Mesothelial cell of epicardium (in vitro differentiated cells): Measurements from ENCODE around the gene NFATC2. TPM values are rescaled to one million over a fixed set of nuclear protein-coding genes. Genes with fewer than 3 reads are reported as not detected.

ENCODE experiments used
- DNase-seq, 2 experiments: peaks; one replicate each; pipeline ENCODE4 v3.0.0; 2021; ENCODE audit warnings: low spot score in 2 of 2; ENCODE audit not compliant: unreplicated experiment in 2 of 2
- H3K27ac Mint-ChIP-seq: 2 replicates; pipeline ENCODE4 v1.8.0; 2021; ENCODE audit warnings: mixed read lengths
- H3K27me3 Mint-ChIP-seq: 2 replicates; pipeline ENCODE4 v1.8.0; 2021; ENCODE audit warnings: low read depth, mixed read lengths
- H3K36me3 Mint-ChIP-seq: 2 replicates; pipeline ENCODE4 v1.8.0; 2021; ENCODE audit warnings: mixed read lengths
- H3K4me1 Mint-ChIP-seq: 2 replicates; pipeline ENCODE4 v1.8.0; 2021; ENCODE audit warnings: mixed read lengths
- H3K4me3 Mint-ChIP-seq: 2 replicates; pipeline ENCODE4 v1.8.0; 2021; ENCODE audit warnings: mild to moderate bottlenecking, moderate library complexity, mixed read lengths
- H3K9me3 Mint-ChIP-seq: 2 replicates; pipeline ENCODE4 v1.8.0; 2021; ENCODE audit warnings: mixed read lengths
- total RNA-seq: library from RNA; stranded (reverse); gene quantifications from 3 replicates; pipeline ENCODE4 v1.2.1, GENCODE V29; 2021
- TF ChIP-seq, protein P1 (sequence below): fragments of 200-600 bp; sonication (generic); IDR thresholded peaks from one replicate; pipeline ENCODE4 v1.5.0; 2021; ENCODE audit warnings: antibody characterized with exemption; ENCODE audit not compliant: unreplicated experiment

Gene NFATC2
- total RNA-seq, 1 donor from 2014 or later, result 14.0 TPM

- Mint-ChIP-seq H3K27me3 (no peaks in the 10 kb centered on the region), H3K27ac (peak overlapping the region; percentile 39), H3K4me1 (peaks cover 84% of the 10 kb centered on the region), H3K4me3 (no peak overlapping the region), H3K36me3 (no peaks in the 10 kb centered on the region), H3K9me3 (no peaks in the 10 kb centered on the region)
- TF ChIP-seq, protein P1, sequence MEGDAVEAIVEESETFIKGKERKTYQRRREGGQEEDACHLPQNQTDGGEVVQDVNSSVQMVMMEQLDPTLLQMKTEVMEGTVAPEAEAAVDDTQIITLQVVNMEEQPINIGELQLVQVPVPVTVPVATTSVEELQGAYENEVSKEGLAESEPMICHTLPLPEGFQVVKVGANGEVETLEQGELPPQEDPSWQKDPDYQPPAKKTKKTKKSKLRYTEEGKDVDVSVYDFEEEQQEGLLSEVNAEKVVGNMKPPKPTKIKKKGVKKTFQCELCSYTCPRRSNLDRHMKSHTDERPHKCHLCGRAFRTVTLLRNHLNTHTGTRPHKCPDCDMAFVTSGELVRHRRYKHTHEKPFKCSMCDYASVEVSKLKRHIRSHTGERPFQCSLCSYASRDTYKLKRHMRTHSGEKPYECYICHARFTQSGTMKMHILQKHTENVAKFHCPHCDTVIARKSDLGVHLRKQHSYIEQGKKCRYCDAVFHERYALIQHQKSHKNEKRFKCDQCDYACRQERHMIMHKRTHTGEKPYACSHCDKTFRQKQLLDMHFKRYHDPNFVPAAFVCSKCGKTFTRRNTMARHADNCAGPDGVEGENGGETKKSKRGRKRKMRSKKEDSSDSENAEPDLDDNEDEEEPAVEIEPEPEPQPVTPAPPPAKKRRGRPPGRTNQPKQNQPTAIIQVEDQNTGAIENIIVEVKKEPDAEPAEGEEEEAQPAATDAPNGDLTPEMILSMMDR, result no peak
- no peak for DNase-seq
Measured at GRCh38 chr20:51490635-51491034, 51.9 kb downstream of the NFATC2 start.

- H3K27me3 Mint-ChIP-seq, result no peaks in the 10 kb centered on the region
- peaks cover 77% of the 10 kb centered on the region for H3K4me1 Mint-ChIP-seq
- no peak for DNase-seq
- H3K4me3 Mint-ChIP-seq, result no peak overlapping the region
- TF ChIP-seq, protein P1, result no peak
- H3K9me3 Mint-ChIP-seq, result no peaks in the 10 kb centered on the region
- no peak overlapping the region for H3K27ac Mint-ChIP-seq
- H3K36me3 Mint-ChIP-seq, result no peaks in the 10 kb centered on the region
Measured at GRCh38 chr20:51489611-51490010, 52.9 kb downstream of the NFATC2 start.

DNA sequence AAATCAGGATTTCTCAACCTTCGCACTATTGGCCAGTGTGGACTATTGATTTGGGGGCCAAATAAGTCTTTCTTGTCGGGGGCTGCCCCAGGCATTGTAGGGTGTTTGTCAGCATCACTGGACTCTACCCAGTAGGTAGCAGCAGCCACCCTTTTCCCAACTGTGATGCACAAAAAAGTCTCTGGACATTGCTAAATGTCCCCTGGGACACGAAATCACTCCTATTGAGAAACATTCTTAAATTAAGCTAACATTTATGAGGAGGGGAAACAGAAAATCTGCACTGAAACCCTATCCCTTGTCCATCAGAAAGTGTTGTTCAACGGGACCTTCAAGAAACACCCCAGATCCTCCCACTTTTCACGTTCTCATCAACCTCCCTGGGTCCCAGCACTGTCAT, 54.2 kb downstream of the NFATC2 start:
- H3K4me3 Mint-ChIP-seq, result no peak overlapping the region
- H3K27me3 Mint-ChIP-seq, result no peaks in the 10 kb centered on the region
- TF ChIP-seq, protein P1, result no peak
- peaks cover 79% of the 10 kb centered on the region for H3K4me1 Mint-ChIP-seq
- no peak for DNase-seq
- H3K9me3 Mint-ChIP-seq, result no peaks in the 10 kb centered on the region
- no peaks in the 10 kb centered on the region for H3K36me3 Mint-ChIP-seq
- peak overlapping the region; percentile 94 for H3K27ac Mint-ChIP-seq

- TF ChIP-seq, protein P1, result no peak
- Mint-ChIP-seq H3K4me3 (peak overlapping the region; percentile 13), H3K9me3 (no peaks in the 10 kb centered on the region), H3K4me1 (peaks cover 77% of the 10 kb centered on the region), H3K27me3 (no peaks in the 10 kb centered on the region), H3K36me3 (no peaks in the 10 kb centered on the region), H3K27ac (peak overlapping the region; percentile 94)
- no peak for DNase-seq
Measured at GRCh38 chr20:51487565-51488268, 54.8 kb downstream of the NFATC2 start.

DNA sequence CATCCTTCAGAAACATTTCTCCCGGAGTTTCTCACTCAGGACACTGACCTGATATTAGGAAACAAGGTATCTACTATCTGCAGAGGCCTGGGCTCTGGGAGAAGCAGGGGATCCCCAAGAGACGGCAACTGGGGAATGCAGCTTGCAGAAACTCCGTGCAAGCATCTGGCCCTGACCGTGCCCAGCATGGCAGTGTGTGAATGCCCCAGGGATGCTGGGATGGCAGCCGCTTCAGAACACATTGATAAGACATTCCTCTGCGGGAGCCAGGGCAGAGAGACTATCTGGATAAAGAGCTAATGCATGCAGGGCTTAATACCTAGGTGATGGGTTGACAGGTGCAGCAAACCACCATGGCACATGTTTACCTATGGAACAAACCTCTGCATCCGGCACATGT, 55.4 kb downstream of the NFATC2 start:
- Mint-ChIP-seq H3K9me3 (no peaks in the 10 kb centered on the region), H3K36me3 (no peaks in the 10 kb centered on the region), H3K27ac (peak overlapping the region; percentile 72), H3K27me3 (no peaks in the 10 kb centered on the region), H3K4me3 (no peak overlapping the region), H3K4me1 (peaks cover 74% of the 10 kb centered on the region)
- TF ChIP-seq, protein P1, result no peak
- DNase-seq, result no peak
